ENCODE measurements around the gene HES4.
"Not testable (repeated sequence)": the region's sequence is repeated elsewhere in the genome, so short reads cannot be mapped to it uniquely, and the experiment has no call there.

The HES4 gene

DNA sequence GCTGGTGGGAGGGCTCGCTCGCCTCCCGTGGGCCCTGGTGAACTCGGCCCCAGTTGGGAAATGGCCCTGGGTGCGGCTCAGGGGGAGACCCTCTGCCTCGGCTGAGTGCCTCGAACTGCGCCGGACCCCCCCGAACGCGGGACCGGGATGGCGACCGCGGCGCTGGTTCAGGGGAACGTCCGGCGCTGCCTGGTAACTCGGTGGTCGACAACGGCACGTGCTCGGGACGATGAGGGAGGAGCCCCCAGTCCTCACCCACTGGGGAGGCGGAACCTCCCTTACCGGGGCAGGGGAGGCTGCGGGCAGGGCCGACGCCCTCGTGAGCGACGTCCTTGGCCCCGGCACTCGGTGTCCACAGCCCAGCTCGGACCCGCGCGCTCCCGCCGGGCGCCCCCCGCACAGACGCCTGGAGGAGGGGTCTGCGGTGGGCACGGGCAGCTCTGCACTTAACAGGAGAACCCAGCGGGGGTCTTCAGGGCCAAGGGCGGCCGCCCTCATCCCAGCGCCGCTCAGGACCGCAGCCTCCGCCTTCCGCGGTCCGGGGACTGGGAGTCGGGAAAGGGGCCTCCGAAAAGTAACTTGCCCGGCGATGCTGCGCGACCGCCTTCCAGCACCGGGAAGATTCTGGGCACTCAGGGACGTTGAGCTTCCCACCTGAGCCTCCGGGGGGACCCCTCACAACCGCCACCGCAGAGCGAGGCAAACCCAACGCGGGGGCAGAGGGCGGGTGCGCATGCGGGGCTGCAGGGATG is 1.7 kb downstream of the HES4 start:
- peak; percentile 64 for DNase-seq

DNA sequence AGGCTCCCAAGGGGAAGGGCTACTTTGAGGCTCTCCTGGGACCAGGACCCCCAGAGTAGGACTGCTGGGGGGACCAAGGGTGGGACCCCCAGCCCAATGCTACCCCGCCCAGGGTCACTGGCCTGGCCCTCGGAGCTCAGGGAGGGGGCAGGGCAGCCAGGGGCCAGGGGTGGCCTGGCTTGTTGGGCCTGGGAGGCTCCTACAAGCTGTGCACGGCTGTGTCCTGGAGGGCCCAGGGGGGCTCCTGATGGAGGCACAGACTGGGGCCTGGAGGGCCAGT is 2.2 kb downstream of the HES4 start:
- DNase-seq = no peak

DNA sequence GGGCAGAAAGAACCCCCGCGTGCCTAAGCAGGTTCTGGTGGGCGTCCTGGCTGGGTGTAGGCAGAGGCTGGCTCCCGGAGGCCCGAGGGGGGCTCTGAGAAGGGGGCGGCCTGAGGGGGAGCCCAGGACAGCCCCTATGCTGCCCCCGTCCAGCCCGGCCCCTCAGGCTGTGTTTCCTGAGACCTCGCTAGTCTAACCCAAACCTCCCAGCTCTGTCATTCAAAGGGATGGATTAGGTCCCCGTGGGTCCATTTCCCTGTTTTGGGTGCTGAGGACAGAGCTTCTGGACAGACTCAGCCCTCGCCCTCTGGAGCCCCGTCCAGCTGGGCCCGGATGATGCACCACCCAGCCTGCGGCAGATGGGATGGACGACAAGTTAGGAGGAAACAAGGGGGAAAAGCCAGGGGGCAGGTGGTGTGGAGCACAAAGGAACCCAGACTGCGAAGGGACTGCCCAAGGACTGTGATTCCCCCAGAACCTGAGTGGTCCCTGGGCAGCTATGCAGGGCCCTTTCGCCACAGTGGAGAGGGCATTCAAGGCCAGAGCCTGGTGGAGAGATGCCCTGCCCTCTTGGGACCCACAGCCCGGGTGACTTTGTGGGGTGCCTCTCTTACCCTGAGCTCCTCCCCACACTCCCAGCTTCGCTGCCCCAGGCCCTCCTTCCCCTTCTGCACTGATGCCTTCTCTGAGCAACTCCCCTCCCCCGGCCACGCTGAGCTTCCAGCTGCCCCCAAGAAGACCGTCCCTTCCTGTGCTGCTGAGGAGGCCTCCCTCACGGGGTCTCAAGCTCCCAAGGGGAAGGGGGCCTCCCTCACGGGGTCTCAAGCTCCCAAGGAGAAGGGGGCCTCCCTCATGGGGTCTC is 2.8 kb downstream of the HES4 start:
- peak; percentile 56 for DNase-seq

DNA sequence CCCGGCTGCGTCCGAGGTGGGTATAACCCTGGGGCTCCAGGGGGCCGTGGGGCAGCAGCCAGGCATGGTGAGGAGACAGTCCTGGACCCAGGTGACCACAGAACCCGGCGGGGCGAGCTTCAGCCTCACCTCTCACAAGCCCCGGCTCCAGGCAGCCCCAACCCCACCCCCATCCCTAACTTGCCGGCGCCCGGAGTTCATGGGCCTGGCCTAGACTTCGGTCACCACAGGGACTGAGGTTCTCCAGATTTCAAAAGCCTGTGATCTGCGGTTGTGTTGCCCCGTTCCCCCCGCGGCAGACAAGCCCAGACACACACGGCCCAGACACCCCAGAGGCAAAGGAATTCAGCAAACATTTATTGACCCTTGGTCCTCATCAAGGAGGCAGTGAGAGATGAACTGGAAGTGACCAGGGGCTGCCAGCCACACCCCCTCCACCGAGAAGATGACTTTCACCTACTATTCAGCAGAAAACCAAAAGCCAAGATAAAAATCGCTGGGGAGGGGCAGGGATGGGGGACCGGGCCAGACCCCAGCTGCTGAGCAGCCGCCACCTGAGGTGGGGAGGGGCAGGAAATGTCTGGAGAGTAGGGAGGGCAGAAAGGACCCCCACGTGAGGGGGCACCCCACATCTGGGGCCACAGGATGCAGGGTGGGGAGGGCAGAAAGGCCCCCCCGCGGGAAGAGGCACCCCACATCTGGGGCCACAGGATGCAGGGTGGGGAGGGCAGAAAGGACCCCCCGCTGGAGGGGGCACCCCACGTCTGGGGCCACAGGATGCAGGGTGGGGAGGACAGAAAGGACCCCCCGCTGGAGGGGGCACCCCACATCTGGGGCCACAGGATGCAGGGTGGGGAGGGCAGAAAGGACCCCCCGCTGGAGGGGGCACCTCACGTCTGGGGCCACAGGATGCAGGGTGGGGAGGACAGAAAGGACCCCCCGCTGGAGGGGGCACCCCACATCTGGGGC is 3.9 kb downstream of the HES4 start:
- peak; percentile 59 for DNase-seq

DNA sequence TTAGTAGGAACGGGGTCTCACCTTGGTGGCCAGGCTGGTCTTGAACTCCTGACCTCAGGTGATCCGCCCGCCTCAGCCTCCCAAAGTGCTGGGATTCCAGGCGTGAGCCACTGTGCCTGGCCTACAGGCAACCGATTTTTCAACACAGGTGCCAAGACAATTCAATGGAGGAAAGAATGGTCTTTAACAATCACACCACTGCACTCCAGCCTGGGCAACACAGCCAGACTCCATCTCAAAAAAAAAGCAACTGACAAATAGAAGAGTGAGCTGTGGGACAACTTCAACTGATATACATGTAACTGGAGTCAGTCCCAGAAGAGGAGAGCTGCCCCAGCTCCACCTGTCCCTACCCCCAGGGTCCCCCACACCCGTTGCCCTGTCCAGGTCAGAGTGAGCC is 5.4 kb downstream of the HES4 start:
- not testable (repeated sequence) for DNase-seq

DNA sequence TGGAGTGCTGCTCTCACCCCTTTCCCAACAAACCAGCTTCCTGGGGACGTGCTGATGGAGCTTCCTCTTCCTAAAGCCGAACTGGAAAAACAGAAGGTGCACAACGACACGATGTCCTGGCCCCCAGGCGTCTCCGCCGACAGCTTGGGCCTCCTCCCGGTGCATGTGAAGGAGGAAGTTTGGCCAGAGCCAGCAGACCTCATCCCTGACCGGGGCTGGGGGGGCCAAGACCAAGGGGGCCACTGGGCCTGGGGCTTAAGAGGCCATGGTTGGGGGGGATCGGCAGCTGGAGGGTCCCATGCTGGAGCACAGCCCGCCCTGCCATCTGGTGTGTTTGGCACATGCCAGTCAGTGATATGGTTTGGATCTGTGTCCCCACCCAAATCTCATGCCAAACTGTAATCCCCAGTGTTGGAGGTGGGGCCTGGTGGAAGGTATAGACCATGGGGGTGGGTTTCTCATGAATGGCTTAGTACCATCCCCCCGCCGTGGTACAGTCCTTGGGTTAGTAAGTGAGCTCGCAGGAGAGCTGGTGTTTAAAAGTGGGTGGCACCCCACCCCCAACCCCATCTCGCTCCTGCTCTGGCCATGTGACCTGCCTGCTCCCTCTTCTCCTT is 6.4 kb downstream of the HES4 start:
- DNase-seq = no peak

DNA sequence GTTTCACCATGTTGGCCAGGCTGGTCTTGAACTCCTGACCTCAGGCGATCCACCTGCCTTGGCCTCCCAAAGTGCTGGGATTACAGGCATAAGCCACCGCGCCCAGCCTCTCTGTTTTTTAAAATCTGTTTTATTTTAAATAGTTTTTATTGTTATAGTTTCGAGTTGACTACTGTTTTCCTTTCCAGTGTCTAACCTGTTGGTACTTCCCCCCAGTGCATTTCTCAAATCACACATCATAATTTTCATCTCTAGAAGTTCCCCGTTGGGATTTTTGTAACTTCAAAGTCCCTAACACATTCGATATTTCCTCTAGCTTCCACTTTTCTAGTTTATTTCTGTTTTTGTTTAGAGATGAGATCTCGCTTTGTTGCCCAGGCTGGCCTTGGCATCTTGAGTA is 7.5 kb downstream of the HES4 start:
- DNase-seq = no peak

DNA sequence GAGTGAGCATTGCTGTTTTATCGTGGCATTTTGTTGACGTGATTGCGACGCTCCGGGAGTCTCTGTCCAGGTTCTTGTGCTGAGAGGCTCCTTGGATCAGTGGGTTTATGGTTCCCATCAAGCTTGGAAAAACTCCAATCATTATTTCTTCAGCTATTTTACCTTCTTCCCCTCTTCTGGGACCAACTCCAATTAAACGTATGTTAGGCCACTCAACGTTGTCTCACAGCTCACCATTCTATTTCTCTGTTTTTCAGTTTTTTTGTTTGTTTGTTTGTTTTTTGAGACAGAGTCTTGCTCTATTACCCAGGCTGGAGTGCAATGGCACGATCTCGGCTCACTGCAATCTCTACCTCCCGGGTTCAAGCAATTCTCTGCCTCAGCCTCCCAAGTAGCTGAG is 8.0 kb downstream of the HES4 start:
- no peak for DNase-seq

DNA sequence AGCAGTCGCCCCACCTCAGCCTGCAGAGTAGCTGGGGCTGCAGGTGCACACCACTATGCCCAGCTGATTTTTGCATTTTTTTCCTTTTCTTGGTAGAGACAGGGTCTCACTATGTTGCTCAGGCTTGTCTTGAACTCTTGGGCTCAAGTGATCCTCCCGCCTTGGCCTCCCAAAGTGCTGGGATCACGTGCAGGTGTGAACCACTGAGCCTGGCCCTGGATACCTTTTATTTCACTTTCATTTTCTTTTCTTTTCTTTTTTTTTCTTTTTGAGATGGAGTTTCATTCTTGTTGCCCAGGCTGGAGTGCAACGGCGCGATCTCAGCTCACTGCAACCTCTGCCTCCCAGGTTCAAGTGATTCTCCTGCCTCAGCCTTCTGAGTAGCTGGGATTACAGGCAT is 8.6 kb downstream of the HES4 start:
- DNase-seq = not testable (repeated sequence)

DNA sequence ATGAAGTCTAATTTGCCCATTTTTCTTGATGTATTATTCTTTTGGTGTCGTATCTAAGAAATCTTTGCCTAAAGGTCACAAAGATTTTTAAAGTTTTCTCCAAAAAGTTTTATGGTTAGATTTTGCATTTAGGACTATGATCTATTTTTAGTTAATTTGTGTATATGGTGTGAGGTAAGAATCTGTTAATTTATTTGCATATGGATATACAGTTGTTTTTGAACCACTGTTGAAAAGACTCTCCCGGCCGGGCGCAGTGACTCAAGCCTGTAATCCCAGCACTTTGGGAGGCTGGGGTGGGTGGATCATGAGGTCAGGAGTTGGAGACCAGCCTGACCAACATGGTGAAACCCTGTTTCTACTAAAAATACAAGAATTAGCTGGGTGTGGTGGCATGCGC is 11.8 kb downstream of the HES4 start:
- not testable (repeated sequence) for DNase-seq

DNA sequence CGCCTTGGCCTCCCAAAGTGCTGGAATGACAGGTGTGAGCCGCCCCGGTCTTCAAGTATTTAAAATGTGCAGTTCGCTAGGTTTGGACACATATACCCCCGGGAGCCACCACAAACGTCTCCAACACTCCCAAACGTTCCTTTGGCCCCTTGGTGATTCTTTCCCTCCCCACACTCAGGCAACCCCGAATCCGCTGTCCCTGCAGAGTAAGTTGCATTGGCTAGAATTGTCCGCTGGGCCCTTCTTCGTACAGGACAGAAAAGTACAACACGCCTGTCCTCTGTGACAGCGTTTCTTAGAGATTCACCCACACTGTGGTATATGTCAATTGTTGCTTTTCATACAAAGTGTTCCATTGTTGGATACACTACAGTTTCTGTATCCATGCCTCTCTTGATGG is 14.8 kb downstream of the HES4 start:
- no peak for DNase-seq

DNA sequence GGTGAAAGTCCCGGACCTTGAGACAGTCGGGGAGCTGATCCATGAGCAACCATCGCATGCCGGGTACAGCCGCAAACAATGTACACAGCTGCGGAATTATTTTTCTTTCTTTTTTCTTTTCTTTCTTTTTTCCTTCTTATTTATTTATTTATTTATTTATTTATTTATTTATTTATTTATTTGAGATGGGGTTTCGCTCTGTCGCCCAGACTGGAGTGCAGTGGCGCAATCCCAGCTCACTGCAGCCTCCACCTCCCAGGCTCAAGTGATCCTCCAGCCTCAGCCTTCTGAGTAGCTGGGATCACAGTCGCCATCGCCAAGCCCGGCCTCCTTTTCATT is 15.5 kb downstream of the HES4 start:
- DNase-seq = no peak

DNA sequence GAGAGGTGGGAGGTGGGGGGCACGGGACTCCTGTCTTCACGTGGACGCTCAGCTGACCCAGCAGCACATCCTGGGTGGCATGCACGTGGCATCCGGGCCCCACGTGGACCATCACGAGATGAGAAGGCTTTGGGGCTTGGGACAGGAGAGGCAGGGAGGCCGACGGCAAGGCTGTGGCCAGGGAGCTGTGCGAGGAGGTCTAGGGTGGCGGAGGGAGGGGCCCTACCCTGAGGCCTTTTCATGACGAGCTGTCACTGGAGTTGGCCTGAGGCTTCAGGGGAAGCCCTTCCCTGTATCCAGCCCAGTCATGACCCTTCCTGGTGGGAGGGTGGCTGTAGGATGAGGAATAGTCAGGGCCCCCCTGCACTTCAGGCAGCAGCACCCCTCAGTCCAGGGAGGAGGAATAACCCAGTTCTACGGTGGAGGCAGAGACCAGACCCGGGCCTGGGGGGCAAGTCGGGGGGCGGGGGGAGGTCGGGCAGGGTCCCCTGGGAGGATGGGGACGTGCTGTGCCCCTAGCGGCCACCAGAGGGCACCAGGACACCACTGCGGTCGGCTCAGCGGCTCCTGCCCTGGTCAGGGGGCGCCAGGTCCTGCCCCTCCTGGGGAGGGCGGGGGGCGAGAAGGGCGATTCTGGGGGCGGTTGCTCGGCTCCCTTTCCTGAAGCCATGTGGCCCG is 16.0 kb downstream of the HES4 start:
- DNase-seq = peak; percentile 68

DNA sequence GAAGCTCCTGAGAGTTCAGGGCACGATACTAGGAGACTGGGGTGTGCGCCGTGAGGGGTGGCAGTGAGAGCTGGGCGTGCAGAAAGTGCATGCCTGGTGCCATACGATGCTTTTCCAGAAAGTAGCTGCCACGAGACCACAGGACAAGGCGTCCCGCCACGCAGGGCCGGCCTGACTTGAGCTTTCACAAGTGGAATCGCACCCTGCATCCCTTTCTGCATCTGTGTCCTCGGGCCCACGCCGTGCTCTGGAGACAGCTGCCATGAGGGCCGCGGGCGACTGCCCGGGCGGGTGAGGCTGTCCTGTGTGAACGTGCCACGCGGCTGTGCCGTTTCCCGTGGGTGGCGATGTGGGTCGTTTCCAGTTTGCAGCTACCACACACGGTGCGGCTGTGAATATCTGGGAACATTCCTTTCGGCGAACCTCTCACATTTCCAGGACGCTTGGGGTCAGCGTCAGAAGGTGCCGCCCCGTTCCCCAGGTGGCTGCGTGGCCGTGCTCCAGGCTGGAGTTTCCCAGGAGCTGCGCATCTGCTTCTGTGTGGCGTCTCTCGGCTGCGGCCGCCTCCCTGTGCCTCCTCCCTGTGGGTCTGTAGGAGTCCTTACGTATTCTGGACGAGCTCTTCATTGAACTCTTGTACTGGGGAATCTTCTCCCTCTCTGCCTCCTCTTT is 17.0 kb downstream of the HES4 start:
- DNase-seq = peak; percentile 51

DNA sequence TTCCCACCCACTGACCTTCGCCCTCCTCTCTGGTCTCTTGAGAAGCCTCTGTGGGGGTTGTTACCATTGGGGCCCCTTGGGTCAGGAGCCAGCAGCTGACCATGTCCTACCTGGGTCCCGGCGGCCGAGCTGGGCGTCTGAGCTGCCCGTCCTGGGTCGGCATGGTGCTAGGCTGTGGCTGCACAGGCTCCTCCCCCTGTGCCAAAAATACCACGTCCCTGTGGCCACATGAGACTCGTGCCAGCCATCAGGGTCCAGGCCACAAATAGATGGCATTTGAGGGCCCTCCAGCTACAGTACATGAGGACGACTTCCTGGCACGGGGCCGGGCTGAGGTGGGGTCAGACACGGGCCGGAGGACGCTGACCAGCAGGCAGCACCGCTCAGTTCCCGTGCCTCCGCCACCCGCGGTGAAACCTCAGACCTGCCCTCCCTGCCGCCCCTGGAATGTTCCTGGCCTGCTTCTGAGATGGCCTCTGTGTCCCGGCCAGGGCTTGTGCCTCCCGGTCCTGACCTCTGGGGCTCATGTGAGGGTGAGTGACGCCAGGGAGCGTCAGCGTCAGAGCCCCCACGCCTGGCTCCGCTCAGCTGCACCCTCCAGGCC is 17.8 kb downstream of the HES4 start, which contains the start of gene PERM1:
PERM1 (minus strand) TSS at position 139 of the 604 bp plus-strand sequence. CDS start 1,064 bp downstream, outside the sequence.
- DNase-seq = no peak

DNA sequence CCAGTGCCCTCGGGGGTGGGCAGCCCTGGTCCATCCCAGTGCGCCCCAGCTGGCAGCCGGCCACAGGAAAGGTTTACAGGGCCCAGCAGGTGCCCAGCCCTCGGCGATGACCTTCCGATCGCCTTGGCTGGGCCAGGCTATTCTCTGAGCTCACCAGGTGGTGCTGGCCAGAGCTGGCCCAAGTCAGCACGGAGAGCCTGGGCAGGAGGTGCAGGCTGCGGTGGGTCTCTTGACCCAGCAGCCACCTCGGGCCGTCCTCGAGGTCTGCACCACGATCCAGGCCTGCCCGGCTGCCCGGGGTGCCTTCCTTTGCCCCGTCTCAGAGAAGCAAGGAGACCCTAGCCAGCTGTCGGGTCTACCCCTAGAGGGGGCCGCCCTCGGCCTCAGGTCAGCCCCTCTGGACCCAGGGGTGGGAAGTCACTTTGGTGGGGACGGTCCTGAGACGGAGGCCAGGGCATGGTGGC is 18.4 kb downstream of the HES4 start:
- DNase-seq = peak; percentile 49

DNA sequence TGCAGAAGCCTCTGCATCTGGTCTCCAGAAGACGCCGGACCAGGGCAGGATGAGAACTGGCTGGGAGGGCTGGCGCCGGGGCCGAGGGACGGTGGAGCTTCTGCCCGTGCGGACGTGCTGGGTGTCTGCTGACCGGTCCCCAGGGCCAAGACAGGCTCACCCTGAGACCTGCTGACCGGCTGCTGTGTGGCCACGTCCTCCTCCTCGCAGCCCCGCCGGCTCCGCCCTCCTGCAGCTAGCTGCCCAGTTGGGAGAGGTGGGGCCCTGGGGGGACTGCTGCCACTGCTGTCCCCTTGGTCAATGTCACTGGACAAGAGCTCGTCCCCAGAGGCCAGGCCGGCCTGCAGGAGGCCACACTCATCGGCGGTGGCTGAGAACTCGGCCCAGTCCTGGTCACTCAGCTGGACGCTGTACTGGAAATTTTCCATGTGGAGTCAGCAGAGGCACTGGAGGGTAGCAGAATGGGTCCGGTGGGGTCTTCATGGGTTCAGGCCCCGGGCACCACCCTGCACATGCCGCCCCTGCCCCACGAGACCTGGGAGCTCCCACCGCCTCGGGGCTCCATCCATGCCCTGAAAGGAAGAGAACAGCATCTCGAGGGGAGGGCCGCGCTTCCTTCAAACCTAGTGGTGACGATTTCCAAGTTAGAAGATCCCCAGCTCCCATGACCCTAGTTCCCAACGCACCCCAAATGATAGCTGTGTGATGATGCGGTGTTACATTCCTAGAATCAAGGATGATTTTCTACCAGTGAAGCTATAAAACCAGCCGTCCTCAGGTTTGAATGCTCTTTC is 19.1 kb downstream of the HES4 start:
- no peak for DNase-seq

DNA sequence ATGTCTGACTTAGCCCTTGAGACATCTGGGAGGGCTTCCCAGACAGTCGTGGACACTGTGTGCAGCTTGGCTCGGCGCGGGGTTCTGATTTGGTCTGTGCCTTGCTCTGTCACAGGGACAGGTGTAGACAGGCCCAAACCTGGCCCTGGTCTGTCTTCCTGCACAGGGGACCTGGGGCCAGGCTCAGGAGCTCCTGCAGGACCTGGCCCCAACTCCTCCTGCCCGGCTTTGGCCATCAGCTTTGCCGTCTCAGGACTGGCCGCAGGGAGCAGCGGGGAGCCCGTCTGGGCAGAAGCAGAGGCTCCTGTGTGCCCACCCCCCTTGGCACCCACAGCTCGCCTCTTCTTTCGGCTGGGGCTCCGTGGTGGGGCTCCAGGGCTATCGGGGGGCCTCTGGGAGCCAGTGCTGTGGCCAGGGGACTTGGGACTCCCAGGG is 19.7 kb downstream of the HES4 start:
- DNase-seq = peak; percentile 57

DNA sequence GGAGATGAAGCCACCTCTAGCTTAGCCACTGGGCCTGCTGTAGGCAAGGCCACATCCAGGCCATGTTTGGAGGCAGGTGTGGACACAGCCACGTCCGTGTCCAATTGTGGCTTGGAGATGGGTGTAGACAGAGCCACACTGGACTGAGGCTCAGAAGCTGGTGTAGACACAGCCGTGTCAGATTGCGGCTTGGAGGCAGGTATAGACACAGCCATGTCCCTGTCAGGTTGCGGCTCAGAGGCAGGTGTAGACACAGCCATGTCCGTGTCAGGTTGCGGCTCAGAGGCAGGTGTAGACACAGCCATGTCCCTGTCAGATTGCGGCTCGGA is 20.2 kb downstream of the HES4 start:
- DNase-seq = peak; percentile 47
